ENCODE results near the gene FGD4.

Gene FGD4

GRCh38 chr12:32566663-32567295 lies 167.4 kb downstream of the FGD4 start:
- no peak for DNase-seq

- no peak for DNase-seq
Measured at GRCh38 chr12:32567296-32567674, 167.9 kb downstream of the FGD4 start.

GRCh38 chr12:32568228-32568627 lies 168.9 kb downstream of the FGD4 start:
- DNase-seq, result no peak

- no peak for DNase-seq
Measured at GRCh38 chr12:32569259-32569658, 169.9 kb downstream of the FGD4 start.

GRCh38 chr12:32574585-32574984 lies 175.2 kb downstream of the FGD4 start:
- no peak for DNase-seq

- no peak for DNase-seq
Measured at GRCh38 chr12:32577328-32577727, 178.0 kb downstream of the FGD4 start.

- DNase-seq, result no peak
Measured at GRCh38 chr12:32583534-32583933, 184.2 kb downstream of the FGD4 start.

- DNase-seq, result no peak
Measured at GRCh38 chr12:32585680-32586079, 186.3 kb downstream of the FGD4 start.

GRCh38 chr12:32586390-32586789 lies 187.0 kb downstream of the FGD4 start:
- no peak for DNase-seq

GRCh38 chr12:32587581-32588495 lies 188.5 kb downstream of the FGD4 start:
- DNase-seq, result no peak

GRCh38 chr12:32588604-32589003 lies 189.2 kb downstream of the FGD4 start:
- no peak for DNase-seq

GRCh38 chr12:32589165-32589865 lies 190.0 kb downstream of the FGD4 start:
- DNase-seq, result no peak

GRCh38 chr12:32595251-32595650 lies 195.9 kb downstream of the FGD4 start:
- no peak for DNase-seq

- no peak for DNase-seq
Measured at GRCh38 chr12:32596030-32596429, 196.7 kb downstream of the FGD4 start.

GRCh38 chr12:32598688-32599087 lies 199.3 kb downstream of the FGD4 start:
- no peak for DNase-seq

- DNase-seq, result no peak
Measured at GRCh38 chr12:32600681-32601080, 201.3 kb downstream of the FGD4 start.

GRCh38 chr12:32603071-32603470 lies 203.7 kb downstream of the FGD4 start:
- DNase-seq, result no peak

GRCh38 chr12:32603858-32604257 lies 204.5 kb downstream of the FGD4 start:
- DNase-seq, result no peak

- no peak for DNase-seq
Measured at GRCh38 chr12:32604565-32604964, 205.2 kb downstream of the FGD4 start.

- no peak for DNase-seq
Measured at GRCh38 chr12:32605326-32606095, 206.2 kb downstream of the FGD4 start.

- no peak for DNase-seq
Measured at GRCh38 chr12:32606443-32606842, 207.1 kb downstream of the FGD4 start.

GRCh38 chr12:32609966-32610365 lies 210.6 kb downstream of the FGD4 start:
- no peak for DNase-seq

- DNase-seq, result no peak
Measured at GRCh38 chr12:32611986-32612385, 212.6 kb downstream of the FGD4 start.

All from central memory CD4-positive, alpha-beta T cell (primary cell).